AG09319 (cell line): Measurements from ENCODE around the gene RGS4.

ENCODE experiments used
- DNase-seq: peaks from one replicate; pipeline ENCODE4 v3.0.0-alpha.2; 2010; ENCODE audit warnings: low read depth; ENCODE audit errors: extremely low read depth
- CTCF ChIP-seq: IDR thresholded peaks from 2 replicates; pipeline ENCODE4 v1.5.1; 2011; ENCODE audit warnings: low read depth, mild to moderate bottlenecking, inconsistent platforms, low read length, moderate library complexity

The RGS4 gene

GRCh38 chr1:163066686-163067085 is 2.5 kb upstream of the RGS4 start:
- DNase-seq = no peak
- no peak for TF ChIP-seq CTCF

DNA sequence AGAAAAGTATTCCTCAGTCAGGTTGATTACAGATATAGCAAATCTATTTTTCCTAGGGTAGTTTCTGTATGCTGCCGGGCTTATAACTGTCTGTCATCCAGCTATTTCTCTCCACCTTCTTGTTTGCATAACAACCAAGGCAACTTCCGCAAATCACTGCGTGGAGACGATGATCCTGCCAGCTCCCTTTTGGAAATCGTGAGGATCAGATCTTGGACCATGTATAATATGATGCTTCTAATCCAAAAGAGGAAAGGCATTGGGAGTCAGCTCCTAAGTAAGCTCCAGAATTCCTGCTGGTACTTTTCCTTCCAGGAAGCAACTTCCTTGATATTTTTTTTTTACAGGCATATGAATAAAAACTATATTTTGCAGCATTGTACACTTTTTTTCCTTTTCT is 445 bp upstream of the RGS4 start:
- no peak for TF ChIP-seq CTCF
- DNase-seq = no peak

- TF ChIP-seq CTCF = no peak
- DNase-seq = no peak
Observed at GRCh38 chr1:163069655-163070277, 605 bp downstream of the RGS4 start.

DNA sequence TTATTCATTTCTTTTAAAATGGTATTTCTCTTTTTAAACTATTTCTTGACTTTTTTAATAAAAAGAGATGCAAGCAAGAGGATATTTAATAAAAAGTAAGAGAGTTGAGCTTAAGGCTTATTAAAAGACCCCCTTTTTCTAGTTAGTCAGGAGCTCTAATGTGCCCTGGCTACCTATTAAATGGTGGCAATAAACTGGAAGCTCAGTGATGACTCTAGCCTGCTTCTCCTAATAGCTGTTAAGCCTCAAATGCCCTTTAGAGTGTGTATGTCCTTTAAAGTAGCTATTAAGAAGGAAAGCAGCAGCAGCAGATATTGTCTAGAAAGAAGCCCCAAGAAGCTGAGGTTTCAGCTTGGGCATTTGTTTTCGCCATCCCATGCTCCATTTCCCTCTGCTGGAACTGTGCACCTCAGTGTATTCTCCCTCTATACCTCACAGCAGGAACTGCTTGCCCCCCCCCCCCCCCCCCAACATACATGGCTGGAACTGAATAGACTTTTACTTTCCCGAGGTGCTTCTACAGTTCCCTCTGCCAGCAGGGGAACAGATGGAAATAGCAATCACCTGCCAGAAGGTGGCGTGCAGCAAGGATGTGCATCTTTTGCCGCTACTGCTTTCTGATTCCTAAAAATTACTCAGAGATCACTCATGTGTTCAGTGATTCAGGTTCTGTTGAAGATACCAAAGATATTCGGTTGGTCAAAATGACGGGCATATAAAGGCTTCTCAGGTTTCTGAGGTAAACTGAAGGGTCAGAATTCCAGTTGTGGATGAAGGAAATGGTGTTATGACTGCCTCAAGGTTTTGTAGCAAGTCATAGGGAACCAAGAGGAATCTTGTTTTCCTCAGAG is 2.5 kb downstream of the RGS4 start:
- TF ChIP-seq CTCF = peak; percentile 77
- DNase-seq = peak; percentile 46

GRCh38 chr1:163072658-163073057 is 3.5 kb downstream of the RGS4 start:
- no peak for TF ChIP-seq CTCF

GRCh38 chr1:163074004-163074403 is 4.8 kb downstream of the RGS4 start:
- DNase-seq = no peak
- no peak for TF ChIP-seq CTCF

More at GRCh38 chr1:163072658-163073057, 3.5 kb downstream of the RGS4 start:
- DNase-seq = no peak

- TF ChIP-seq CTCF = no peak
- DNase-seq = no peak
Observed at GRCh38 chr1:163074716-163075284, 5.6 kb downstream of the RGS4 start.
